Adipocyte (in vitro differentiated cells): ENCODE measurements around the gene UBE2K.
"Not testable (repeated sequence)": the region's sequence is repeated elsewhere in the genome, so short reads cannot be mapped to it uniquely, and the experiment has no call there.

ENCODE experiments used
- DNase-seq: peaks from one replicate; pipeline ENCODE4 v3.0.0-alpha.2; 2015; ENCODE audit warnings: low read depth
- H3K27me3 ChIP-seq: replicated peaks from 2 replicates; pipeline ENCODE4 v1.7.0; 2013; ENCODE audit warnings: mild to moderate bottlenecking, low read length, moderate library complexity; ENCODE audit not compliant: control insufficient read depth, insufficient read depth
- H3K36me3 ChIP-seq: 2 replicates; pipeline ENCODE4 v1.7.0; 2013; ENCODE audit warnings: low read length, mild to moderate bottlenecking, moderate library complexity; ENCODE audit not compliant: control insufficient read depth, insufficient read depth, severe bottlenecking
- H3K4me1 ChIP-seq: 2 replicates; pipeline ENCODE4 v1.7.0; 2013; ENCODE audit warnings: mild to moderate bottlenecking, low read length, moderate library complexity; ENCODE audit not compliant: control insufficient read depth, insufficient read depth
- H3K4me3 ChIP-seq: 2 replicates; pipeline ENCODE4 v1.7.0; 2013; ENCODE audit warnings: mild to moderate bottlenecking, low read length, moderate library complexity
- H3K9ac ChIP-seq: 2 replicates; pipeline ENCODE4 v1.7.0; 2013; ENCODE audit warnings: mild to moderate bottlenecking, low read length, moderate library complexity
- H3K9me3 ChIP-seq: 2 replicates; pipeline ENCODE4 v1.7.0; 2013; ENCODE audit warnings: mild to moderate bottlenecking, low read length, moderate library complexity; ENCODE audit not compliant: control insufficient read depth

UBE2K gene

DNA sequence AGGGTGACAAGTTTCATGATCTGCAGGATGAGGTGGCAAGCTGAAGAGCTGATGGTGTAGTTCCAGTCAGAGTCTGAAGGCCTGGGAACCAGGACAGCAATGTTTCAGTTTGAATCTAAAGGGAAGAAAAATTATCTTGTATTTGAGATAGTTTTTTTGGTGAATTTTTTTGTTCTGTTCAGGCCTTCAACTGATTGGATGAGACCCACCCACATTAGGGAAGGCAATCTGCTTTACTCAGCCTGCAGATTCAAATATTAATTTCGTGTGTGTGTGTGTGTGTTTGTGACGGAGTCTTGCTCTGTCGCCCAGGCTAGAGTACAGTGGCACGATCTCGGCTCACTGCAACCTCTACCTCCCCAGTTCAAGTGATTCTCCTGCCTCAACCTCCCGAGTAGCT lies 37.2 kb upstream of the UBE2K start:
- Histone ChIP-seq H3K9me3 (no peaks in the 10 kb centered on the region), H3K4me3 (no peak overlapping the region), H3K4me1 (peaks cover 29% of the 10 kb centered on the region), H3K36me3 (no peaks in the 10 kb centered on the region), H3K9ac (no peak overlapping the region), H3K27me3 (no peaks in the 10 kb centered on the region)
- DNase-seq: no peak

DNA sequence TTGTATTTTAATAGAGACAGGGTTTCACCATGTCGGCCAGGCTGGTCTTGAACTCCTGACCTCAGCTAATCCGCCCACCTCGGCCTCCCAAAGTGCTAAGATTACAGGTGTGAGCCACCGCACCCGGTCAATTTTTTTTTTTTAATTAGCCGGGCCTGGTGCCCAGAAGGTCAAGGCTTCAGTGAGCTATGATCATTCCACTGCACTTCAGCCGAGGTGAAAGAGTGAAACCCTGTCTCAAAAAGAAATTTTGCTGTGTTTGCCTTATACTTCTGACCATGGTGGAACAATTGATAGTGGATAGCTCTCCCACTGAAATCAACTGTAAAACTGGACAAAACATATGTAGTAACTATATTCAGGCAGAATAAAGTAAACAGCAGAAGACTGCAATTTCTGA lies 35.3 kb upstream of the UBE2K start:
- Histone ChIP-seq H3K27me3 (no peaks in the 10 kb centered on the region), H3K9ac (no peak overlapping the region), H3K9me3 (no peaks in the 10 kb centered on the region), H3K4me1 (peaks cover 28% of the 10 kb centered on the region), H3K4me3 (no peak overlapping the region), H3K36me3 (no peaks in the 10 kb centered on the region)
- no peak for DNase-seq

- no peaks in the 10 kb centered on the region for H3K9me3 ChIP-seq
- peak overlapping the region; percentile 32 for H3K4me3 ChIP-seq
- peak; percentile 57 for DNase-seq
- peaks cover 18% of the 10 kb centered on the region for H3K4me1 ChIP-seq
- H3K9ac ChIP-seq: peak overlapping the region; percentile 13
- no peaks in the 10 kb centered on the region for H3K27me3 ChIP-seq
- H3K36me3 ChIP-seq: no peaks in the 10 kb centered on the region
Measured at GRCh38 chr4:39664828-39665731, 32.9 kb upstream of the UBE2K start.

- Histone ChIP-seq H3K9ac (no peak overlapping the region), H3K27me3 (no peaks in the 10 kb centered on the region), H3K4me3 (no peak overlapping the region), H3K9me3 (no peaks in the 10 kb centered on the region), H3K4me1 (peaks cover 15% of the 10 kb centered on the region), H3K36me3 (no peaks in the 10 kb centered on the region)
- no peak for DNase-seq
Measured at GRCh38 chr4:39667706-39668105, 30.2 kb upstream of the UBE2K start.

GRCh38 chr4:39668887-39669286 lies 29.0 kb upstream of the UBE2K start:
- DNase-seq: no peak
- no peaks in the 10 kb centered on the region for H3K36me3 ChIP-seq
- H3K9ac ChIP-seq: no peak overlapping the region
- H3K4me3 ChIP-seq: no peak overlapping the region
- H3K4me1 ChIP-seq: peaks cover 15% of the 10 kb centered on the region
- no peaks in the 10 kb centered on the region for H3K27me3 ChIP-seq
- H3K9me3 ChIP-seq: no peaks in the 10 kb centered on the region

DNA sequence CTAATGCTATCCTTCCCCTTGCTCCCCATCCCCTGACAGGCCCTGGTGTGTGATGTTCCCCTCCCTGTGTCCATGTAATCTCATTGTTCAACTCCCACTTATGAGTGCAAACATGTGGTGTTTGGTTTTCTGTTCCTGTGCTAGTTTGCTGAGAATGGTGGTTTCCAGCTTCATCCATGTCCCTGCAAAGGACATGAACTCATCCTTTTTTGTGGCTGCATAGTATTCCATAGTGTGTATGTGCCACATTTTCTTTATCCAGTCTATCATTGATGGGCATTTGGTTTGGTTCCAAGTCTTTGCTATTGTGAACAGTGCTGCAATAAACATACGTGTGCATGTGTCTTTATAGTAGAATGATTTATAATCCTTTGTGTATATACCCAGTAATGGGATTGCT lies 27.6 kb upstream of the UBE2K start:
- not testable (repeated sequence) for H3K9me3 ChIP-seq, H3K27me3 ChIP-seq, H3K4me1 ChIP-seq, H3K9ac ChIP-seq, DNase-seq, H3K36me3 ChIP-seq, H3K4me3 ChIP-seq

DNA sequence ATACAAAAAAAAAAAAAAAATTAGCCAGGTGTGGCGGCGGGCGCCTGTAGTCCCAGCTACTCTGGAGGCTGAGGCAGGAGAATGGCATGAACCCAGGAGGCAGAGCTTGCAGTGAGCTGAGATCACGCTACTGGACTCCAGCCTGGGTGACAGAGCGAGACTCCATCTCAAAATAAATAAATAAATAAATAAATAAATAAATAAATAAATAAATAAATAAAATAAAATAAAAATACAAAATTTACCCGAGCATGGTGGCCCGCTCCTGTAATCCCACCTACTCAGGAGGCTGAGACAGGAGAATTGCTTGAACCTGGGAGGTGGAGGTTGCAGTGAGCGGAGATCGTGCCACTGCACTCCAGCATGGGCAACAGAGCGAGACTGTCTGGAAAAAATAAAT lies 22.3 kb upstream of the UBE2K start:
- not testable (repeated sequence) for H3K9ac ChIP-seq, H3K9me3 ChIP-seq, H3K4me3 ChIP-seq, DNase-seq, H3K27me3 ChIP-seq, H3K4me1 ChIP-seq, H3K36me3 ChIP-seq

DNA sequence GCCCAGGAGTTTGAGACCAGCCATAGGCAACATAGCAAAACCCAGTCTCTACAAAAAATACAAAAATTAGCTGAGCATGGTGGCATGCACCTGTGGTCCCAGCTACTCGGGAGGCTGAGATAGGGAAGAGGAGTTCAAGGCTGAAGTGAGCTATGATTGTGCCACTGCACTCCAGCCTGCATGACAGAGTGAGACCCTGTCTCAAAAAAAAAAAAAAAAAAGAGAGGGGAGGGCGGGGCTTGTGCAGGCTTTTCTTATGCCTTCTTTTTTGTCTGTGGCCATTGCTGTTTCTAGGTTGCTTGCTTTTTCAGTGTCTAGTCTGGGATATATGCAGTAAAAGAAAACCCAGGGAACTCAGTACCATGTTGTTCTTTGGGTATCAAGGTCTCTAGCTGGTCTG lies 16.9 kb upstream of the UBE2K start:
- H3K9me3 ChIP-seq, H3K9ac ChIP-seq, H3K4me3 ChIP-seq, DNase-seq, H3K4me1 ChIP-seq, H3K27me3 ChIP-seq, H3K36me3 ChIP-seq: not testable (repeated sequence)

- no peaks in the 10 kb centered on the region for H3K27me3 ChIP-seq
- no peaks in the 10 kb centered on the region for H3K4me1 ChIP-seq
- DNase-seq: no peak
- H3K36me3 ChIP-seq: no peaks in the 10 kb centered on the region
- H3K9ac ChIP-seq: no peak overlapping the region
- no peaks in the 10 kb centered on the region for H3K9me3 ChIP-seq
- H3K4me3 ChIP-seq: no peak overlapping the region
Measured at GRCh38 chr4:39682138-39682537, 15.8 kb upstream of the UBE2K start.

GRCh38 chr4:39685990-39686389 lies 11.9 kb upstream of the UBE2K start:
- Histone ChIP-seq H3K27me3 (no peaks in the 10 kb centered on the region), H3K36me3 (no peaks in the 10 kb centered on the region), H3K4me1 (no peaks in the 10 kb centered on the region), H3K4me3 (no peak overlapping the region), H3K9me3 (no peaks in the 10 kb centered on the region), H3K9ac (no peak overlapping the region)
- no peak for DNase-seq

- no peak for DNase-seq
- H3K9ac ChIP-seq: no peak overlapping the region
Measured at GRCh38 chr4:39687014-39687413, 10.9 kb upstream of the UBE2K start.

DNA sequence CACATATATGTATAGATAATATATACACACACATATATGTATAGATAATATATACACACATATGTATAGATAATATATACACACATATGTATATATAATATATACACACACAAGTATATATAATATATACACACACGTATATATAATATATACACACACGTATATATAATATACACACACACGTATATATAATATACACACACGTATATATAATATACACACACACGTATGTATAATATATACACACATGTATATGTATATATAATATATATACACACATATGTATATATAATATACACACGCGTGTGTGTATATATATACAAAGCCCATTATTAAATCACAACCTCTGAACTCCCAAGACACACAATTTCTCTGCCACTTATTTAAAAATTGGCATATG lies 8.0 kb upstream of the UBE2K start:
- H3K4me1 ChIP-seq: no peaks in the 10 kb centered on the region
- H3K27me3 ChIP-seq: no peaks in the 10 kb centered on the region
- DNase-seq: no peak
- H3K9ac ChIP-seq: no peak overlapping the region
- H3K4me3 ChIP-seq: no peak overlapping the region
- H3K9me3 ChIP-seq: no peaks in the 10 kb centered on the region
- H3K36me3 ChIP-seq: no peaks in the 10 kb centered on the region

More at GRCh38 chr4:39687014-39687413, 10.9 kb upstream of the UBE2K start:
- Histone ChIP-seq H3K9me3 (no peaks in the 10 kb centered on the region), H3K4me1 (no peaks in the 10 kb centered on the region), H3K27me3 (no peaks in the 10 kb centered on the region), H3K36me3 (no peaks in the 10 kb centered on the region), H3K4me3 (no peak overlapping the region)
